OCI-LY1 (cell line): ENCODE measurements around the gene KIF1C.
A peak's percentile ranks its signal among the peaks of the same experiment; 100 is the strongest.

Experiments used
- EZH2 ChIP-seq: fragments of 200-600 bp; sonication (generic), shearing (Covaris generic); IDR thresholded peaks from 2 replicates; pipeline ENCODE4 v1.8.0; 2017; ENCODE audit warnings: borderline replicate concordance, mixed run types, mild to moderate bottlenecking, antibody characterized with exemption, low read length, moderate library complexity, mixed read lengths
- TF ChIP-seq, protein P1 (sequence below): fragments of 200-600 bp; sonication (generic), shearing (Covaris generic); IDR thresholded peaks from 2 replicates; pipeline ENCODE4 v1.5.1; 2017; ENCODE audit warnings: mild to moderate bottlenecking, antibody characterized with exemption, low read length, moderate library complexity, mixed read lengths

DNA sequence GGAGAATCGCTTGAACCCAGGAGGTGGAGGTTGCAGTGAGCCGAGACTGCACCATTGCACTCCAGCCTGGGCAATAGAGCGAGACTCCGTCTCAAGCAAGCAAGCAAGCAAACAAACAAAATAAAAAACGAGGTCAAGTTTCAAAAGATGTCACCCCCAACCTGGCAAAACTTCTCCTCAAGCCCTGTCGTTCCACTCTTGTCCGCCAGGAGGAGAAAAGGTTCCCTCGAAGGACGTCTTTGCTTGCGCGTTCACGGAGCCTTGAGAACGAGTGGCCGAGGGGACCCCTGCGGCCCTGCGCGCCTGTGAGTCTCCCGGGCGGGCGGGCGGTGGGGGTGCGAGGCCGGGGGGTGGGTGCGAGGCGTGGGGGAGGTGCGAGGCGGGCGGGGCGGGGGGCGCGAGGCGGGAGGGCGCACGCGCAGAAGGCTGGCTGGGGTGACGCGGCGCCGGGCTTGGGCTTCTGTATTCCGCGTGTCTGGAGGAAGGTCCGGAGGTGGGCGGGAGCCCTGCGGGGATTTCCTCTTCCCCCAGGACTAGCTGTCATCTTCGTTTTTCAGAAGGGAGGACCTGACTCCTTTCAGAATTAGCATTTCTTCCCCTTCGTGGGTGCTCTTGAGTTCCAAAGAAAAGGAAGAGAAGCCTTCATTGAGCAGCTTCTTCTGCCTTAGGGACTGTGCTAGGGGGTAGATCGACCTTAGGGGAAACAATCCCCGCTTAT, 33.8 kb downstream of the KIF1C start:
- TF ChIP-seq, protein P1, sequence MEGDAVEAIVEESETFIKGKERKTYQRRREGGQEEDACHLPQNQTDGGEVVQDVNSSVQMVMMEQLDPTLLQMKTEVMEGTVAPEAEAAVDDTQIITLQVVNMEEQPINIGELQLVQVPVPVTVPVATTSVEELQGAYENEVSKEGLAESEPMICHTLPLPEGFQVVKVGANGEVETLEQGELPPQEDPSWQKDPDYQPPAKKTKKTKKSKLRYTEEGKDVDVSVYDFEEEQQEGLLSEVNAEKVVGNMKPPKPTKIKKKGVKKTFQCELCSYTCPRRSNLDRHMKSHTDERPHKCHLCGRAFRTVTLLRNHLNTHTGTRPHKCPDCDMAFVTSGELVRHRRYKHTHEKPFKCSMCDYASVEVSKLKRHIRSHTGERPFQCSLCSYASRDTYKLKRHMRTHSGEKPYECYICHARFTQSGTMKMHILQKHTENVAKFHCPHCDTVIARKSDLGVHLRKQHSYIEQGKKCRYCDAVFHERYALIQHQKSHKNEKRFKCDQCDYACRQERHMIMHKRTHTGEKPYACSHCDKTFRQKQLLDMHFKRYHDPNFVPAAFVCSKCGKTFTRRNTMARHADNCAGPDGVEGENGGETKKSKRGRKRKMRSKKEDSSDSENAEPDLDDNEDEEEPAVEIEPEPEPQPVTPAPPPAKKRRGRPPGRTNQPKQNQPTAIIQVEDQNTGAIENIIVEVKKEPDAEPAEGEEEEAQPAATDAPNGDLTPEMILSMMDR: peak; percentile 66
- no peak for TF ChIP-seq EZH2
